Measurements from ENCODE around the gene CEP164. TPM values are rescaled to one million over a fixed set of nuclear protein-coding genes. Genes with fewer than 3 reads are reported as not detected.

The CEP164 gene
- 35.7 and 41.6 TPM in 2 replicates for total RNA-seq (2013; cell fraction: nucleolus; rRNA removed)
- total RNA-seq (2014; rRNA removed) (20.7 and 21.4 TPM in 2 replicates), total RNA-seq (2014; rRNA removed; fragmentation: Illumina TruSeq; extraction: Trizol) (19.1 and 20.6 TPM in 2 replicates), total RNA-seq (2021) (24.7 and 31.2 TPM in 2 replicates), polyA plus RNA-seq (2011; rRNA removed) (7.3 and 9.4 TPM in 2 replicates), polyA plus RNA-seq (2014; fragmentation: Illumina TruSeq; extraction: Trizol) (17.5 and 20.1 TPM in 2 replicates), polyA plus RNA-seq (2014; fragmentation: Nextera tagmentation; extraction: Ambion mirVana) (1 to 10 TPM; 4.2 to 6.7 TPM), polyA plus RNA-seq (2014; rRNA removed) (20.7 and 21.9 TPM in 2 replicates), polyA plus RNA-seq (2016; fragmentation: Nextera tagmentation; extraction: Ambion mirVana) (10 to 100 TPM; 15.2 to 20.3 TPM), polyA minus RNA-seq (2011; rRNA and poly(A)+ RNA removed) (10.6 and 14.2 TPM in 2 replicates), Bru-seq, nascent RNA (percentile 53 among the genes with signal in this experiment), BruChase-seq, experiment 1, labeled RNA remaining after a 6-hour chase (percentile 57 among the genes with signal in this experiment), BruChase-seq, experiment 2, labeled RNA remaining after a 2-hour chase (percentile 54 among the genes with signal in this experiment)
- polyA plus RNA-seq (2011; ENCODE audit: low read depth) = 8.8 TPM
- 7.2 and 7.7 TPM in 2 replicates for polyA plus RNA-seq (2011; cell fraction: cytosol; rRNA removed)
- 39.6 and 44.2 TPM in 2 replicates for polyA plus RNA-seq (2011; cell fraction: nucleus; rRNA removed)
- 10.6 and 11.9 TPM in 2 replicates for polyA plus RNA-seq (2012)
- polyA minus RNA-seq (2011; cell fraction: cytosol; rRNA and poly(A)+ RNA removed) = 5.3 and 6.9 TPM in 2 replicates
- polyA minus RNA-seq (2011; cell fraction: nucleus; rRNA and poly(A)+ RNA removed) = 5.8 and 12.5 TPM in 2 replicates
- long read RNA-seq, experiment 1, partial matches to known transcripts = 0 of 1 reads
- long read RNA-seq, experiment 1, other reads (novel, unspliced or antisense) = 0 of 1 reads
- long read RNA-seq, experiment 2, partial matches to known transcripts = 2 of 10 reads
- long read RNA-seq, experiment 2, other reads (novel, unspliced or antisense) = 2 of 10 reads

DNA sequence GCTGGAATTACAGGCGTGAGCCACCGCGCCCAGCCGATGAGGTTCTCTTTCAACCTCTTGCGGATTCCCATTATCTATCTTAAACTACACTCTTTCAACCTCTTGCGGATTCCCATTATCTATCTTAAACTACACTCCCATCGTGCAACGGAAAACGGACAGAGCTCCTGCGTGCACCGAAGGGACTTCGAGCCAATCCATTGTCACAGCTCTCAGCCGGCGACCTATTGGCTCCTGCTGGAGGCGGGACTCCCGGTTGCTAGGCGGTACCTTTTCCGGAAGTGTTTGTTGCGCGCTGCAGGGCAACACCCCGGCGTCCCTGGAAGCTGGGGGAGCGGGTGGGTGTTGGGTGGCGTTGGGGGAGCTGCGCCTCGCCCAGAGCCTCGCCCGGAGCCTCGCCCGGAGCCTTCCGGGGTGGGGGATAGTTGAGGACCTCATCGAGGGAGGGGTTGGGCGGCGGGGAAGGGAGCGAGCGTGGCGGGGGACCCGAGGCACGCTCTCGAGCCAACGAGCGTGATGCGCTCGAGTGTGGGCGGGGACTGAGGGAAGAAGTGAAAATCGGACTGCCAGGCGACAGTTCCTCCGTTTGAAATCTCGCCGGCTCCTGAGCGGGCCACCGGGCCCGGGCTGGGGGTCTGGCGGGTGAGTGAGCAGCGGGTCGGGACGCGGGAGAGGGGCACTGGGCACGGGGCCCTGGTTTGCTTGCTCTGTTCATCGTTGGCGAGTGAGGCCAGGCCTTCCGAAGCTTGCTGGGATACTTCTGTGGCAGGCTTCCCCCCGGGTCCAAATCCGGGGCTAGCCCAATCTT is at the start of gene CEP164:
TSS of gene CEP164 (plus strand) at position 288 of the 808 bp plus-strand sequence. CDS start 10,733 bp downstream, outside the sequence.
- WGBS (ENCODE audit: insufficient coverage, insufficient replicate concordance, low lambda C conversion rate, missing lambda C conversion rate) = under 1% methylated on average over 61 of the region's 64 CpGs
- peak; percentile 99 for FAIRE-seq
- TF ChIP-seq POLR2A (IDR thresholded peaks at IDR 0.05; ENCODE audit: low read depth, low read length) (peak; percentile 85), ZNF207 (IDR thresholded peaks at IDR 0.05; ENCODE audit: borderline replicate concordance) (peak; percentile 71; the same call in 1 of the 2 replicates), IKZF1 (conservative IDR thresholded peaks at IDR 0.05) (peak; percentile 57; the same call in 1 of the 2 replicates), HCFC1 (IDR thresholded peaks at IDR 0.05; ENCODE audit: low read length) (peak; percentile 73), RB1 (IDR thresholded peaks at IDR 0.05; ENCODE audit: borderline replicate concordance) (0 out of 2 replicates have a peak, but pooled peaks have one; percentile 20), MYC (IDR thresholded peaks at IDR 0.05; ENCODE audit: insufficient read depth, insufficient read length, insufficient replicate concordance, low read length, severe bottlenecking) (no peak), MTA2 (IDR thresholded peaks at IDR 0.05; ENCODE audit: low read depth) (peak; percentile 10; the same call in 1 of the 2 replicates), GABPA (IDR thresholded peaks at IDR 0.05; ENCODE audit: low read depth) (peak; percentile 87), MEF2B (IDR thresholded peaks at IDR 0.05; ENCODE audit: partially characterized antibody, poor library complexity, severe bottlenecking) (peak; percentile 35), LARP7 (IDR thresholded peaks at IDR 0.05) (0 out of 2 replicates have a peak, but pooled peaks have one; percentile 42), ZNF24 (IDR thresholded peaks at IDR 0.05) (0 out of 2 replicates have a peak, but pooled peaks have one; percentile 35), HDAC2 (IDR thresholded peaks at IDR 0.05) (no peak), CHD4 (IDR thresholded peaks at IDR 0.05) (no peak; the same call in 1 of the 2 replicates), STAT3 (IDR thresholded peaks at IDR 0.05; ENCODE audit: low read depth, low read length) (no peak), RFX5 (IDR thresholded peaks at IDR 0.05; ENCODE audit: low read depth, low read length) (peak; percentile 94), BMI1 (IDR thresholded peaks at IDR 0.05; ENCODE audit: borderline replicate concordance) (peak; percentile 87), ZZZ3 (IDR thresholded peaks at IDR 0.05; ENCODE audit: control insufficient read depth, insufficient read length, low read depth) (no peak), WRNIP1 (IDR thresholded peaks at IDR 0.05; ENCODE audit: borderline replicate concordance, low read depth, low read length) (no peak), FOS (IDR thresholded peaks at IDR 0.05; ENCODE audit: borderline replicate concordance, extremely low read depth, insufficient read length) (peak; percentile 88)
- TF ChIP-seq, protein P1, sequence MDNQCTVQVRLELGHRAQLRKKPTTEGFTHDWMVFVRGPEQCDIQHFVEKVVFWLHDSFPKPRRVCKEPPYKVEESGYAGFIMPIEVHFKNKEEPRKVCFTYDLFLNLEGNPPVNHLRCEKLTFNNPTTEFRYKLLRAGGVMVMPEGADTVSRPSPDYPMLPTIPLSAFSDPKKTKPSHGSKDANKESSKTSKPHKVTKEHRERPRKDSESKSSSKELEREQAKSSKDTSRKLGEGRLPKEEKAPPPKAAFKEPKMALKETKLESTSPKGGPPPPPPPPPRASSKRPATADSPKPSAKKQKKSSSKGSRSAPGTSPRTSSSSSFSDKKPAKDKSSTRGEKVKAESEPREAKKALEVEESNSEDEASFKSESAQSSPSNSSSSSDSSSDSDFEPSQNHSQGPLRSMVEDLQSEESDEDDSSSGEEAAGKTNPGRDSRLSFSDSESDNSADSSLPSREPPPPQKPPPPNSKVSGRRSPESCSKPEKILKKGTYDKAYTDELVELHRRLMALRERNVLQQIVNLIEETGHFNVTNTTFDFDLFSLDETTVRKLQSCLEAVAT (IDR thresholded peaks at IDR 0.05) = no peak

More for the DNA sequence above, at the start of gene CEP164:
- ChIA-PET POLR2A (interaction anchor here (0.6 to 1.8 kb wide), 7 partner anchors 9 to 1408 kb away, joined by 3 to 7 read pairs (median 4); partner anchors contain the start of gene ZPR1), SMC1A (ENCODE audit: uncharacterized antibody, unreplicated experiment) (interaction anchor here (0.6 to 1.6 kb wide), 4 partner anchors 16 to 97 kb away, joined by 3 to 5 read pairs (median 3); partner anchors contain the start of gene PCSK7), CTCF (interaction anchor here (1.0 to 2.3 kb wide), 7 partner anchors 8 to 294 kb away, joined by 3 to 11 read pairs (median 4); partner anchors contain the start of gene PCSK7), RAD21 (ENCODE audit: unreplicated experiment) (interaction anchor here (0.6 to 1.8 kb wide), 7 partner anchors 25 to 149 kb away, joined by 3 to 8 read pairs (median 6); partner anchors contain the start of genes PCSK7 and SIDT2)
- Histone ChIP-seq H4K20me1 (ENCODE audit: control insufficient read depth, insufficient read depth) (no peaks in the 10 kb centered on the region), H3K27me3 (replicated peaks in 1 of 2; ENCODE audit: control insufficient read depth in 2 of 2, insufficient read depth in 2 of 2, low read length in 1 of 2) (no peaks in the 10 kb centered on the region), H3K4me3 (peak within 1 kb of the TSS; percentile 82), H3K79me2 (ENCODE audit: control insufficient read depth, insufficient read depth, low read length) (peaks cover 4% of the 10 kb centered on the region; the same call in 1 of the 2 replicates), H3K4me2 (ENCODE audit: control insufficient read depth, insufficient read depth) (peak within 1 kb of the TSS; percentile 75), H2AFZ (ENCODE audit: control insufficient read depth, low read depth, low read length) (peak within 1 kb of the TSS; percentile 52), H3K9me3 (replicated peaks; ENCODE audit: control insufficient read depth, insufficient read depth, low read length) (no peaks in the 10 kb centered on the region), H3K27ac (ENCODE audit: control insufficient read depth, insufficient read depth) (peak within 1 kb of the TSS; percentile 39), H3K9ac (ENCODE audit: control insufficient read depth, insufficient read depth, low read length) (peak within 1 kb of the TSS; percentile 63), H3K36me3 (ENCODE audit: control insufficient read depth in 2 of 2, insufficient read depth in 2 of 2, low read length in 1 of 2) (no peaks in the 10 kb centered on the region), H3K4me1 (ENCODE audit: control insufficient read depth, insufficient read depth, low read length) (no peaks in the 10 kb centered on the region; the same call in 1 of the 2 replicates)
- intact Hi-C loops (cut with micrococcal nuclease; ENCODE audit: unreplicated experiment) (loop anchor here (2.0 kb wide), 1 partner anchor 95 kb away; the partner anchor contains the start of genes PCSK7 and RNF214), in situ Hi-C loops (cut with MboI) (no loop called here)
- ATAC-seq = peak; percentile 98
- DNase-seq (ENCODE audit: low read depth, low spot score) = peak; percentile 89
- BruUV-seq (replicated peaks) = no TSS peak

Measured in GM12878 (cell line).